ENCODE data around the gene CELF4. TPM values are rescaled to one million over a fixed set of nuclear protein-coding genes. Genes with fewer than 3 reads are reported as not detected.

CELF4 gene
- total RNA-seq, 2 donors from 2014 or later, result 3.3 to 4.7 TPM

DNA sequence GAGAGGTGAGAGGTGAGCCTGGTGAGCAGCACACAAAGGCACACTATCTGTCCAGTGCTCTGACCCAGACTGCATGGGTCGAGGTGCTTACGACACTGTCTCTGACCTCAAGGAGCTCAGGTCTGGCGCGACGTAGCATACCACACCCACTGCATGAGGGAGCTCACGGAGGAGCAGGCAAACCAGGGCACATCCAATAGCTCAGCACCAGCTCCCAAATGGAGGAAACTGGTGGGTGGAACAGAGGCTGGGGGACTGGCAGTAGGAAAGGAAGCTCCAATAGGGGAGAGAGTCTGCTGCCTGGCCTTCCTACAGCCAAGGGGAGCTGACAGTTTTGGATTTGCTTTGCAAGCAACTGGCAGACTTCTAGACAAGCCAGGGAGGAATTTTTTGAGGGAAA is 36.3 kb downstream of the CELF4 start:
- Histone ChIP-seq H3K27me3 (peaks cover 0 to 3% of the 10 kb centered on the region in 2 donors), H3K9me3 (no peaks in the 10 kb centered on the region), H3K4me1 (peaks cover 5% of the 10 kb centered on the region), H3K27ac (no peak overlapping the region), H3K36me3 (replicated peaks in 1 of 2; ENCODE audit: insufficient read depth in 1 of 2, low read depth in 2 of 2) (no peaks in the 10 kb centered on the region), H3K4me3 (no peak overlapping the region)
- no peak for ATAC-seq
- TF ChIP-seq, protein P1, sequence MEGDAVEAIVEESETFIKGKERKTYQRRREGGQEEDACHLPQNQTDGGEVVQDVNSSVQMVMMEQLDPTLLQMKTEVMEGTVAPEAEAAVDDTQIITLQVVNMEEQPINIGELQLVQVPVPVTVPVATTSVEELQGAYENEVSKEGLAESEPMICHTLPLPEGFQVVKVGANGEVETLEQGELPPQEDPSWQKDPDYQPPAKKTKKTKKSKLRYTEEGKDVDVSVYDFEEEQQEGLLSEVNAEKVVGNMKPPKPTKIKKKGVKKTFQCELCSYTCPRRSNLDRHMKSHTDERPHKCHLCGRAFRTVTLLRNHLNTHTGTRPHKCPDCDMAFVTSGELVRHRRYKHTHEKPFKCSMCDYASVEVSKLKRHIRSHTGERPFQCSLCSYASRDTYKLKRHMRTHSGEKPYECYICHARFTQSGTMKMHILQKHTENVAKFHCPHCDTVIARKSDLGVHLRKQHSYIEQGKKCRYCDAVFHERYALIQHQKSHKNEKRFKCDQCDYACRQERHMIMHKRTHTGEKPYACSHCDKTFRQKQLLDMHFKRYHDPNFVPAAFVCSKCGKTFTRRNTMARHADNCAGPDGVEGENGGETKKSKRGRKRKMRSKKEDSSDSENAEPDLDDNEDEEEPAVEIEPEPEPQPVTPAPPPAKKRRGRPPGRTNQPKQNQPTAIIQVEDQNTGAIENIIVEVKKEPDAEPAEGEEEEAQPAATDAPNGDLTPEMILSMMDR (IDR thresholded peaks at IDR 0.05), result no peak
- TF ChIP-seq POLR2A (IDR thresholded peaks at IDR 0.05), result no peak
- DNase-seq, result no peak
- intact Hi-C loops (cut with DNase I), result no loop called here
- WGBS, 2 donors, result 60 to 80% methylated on average over 6 of the region's 6 CpGs

DNA sequence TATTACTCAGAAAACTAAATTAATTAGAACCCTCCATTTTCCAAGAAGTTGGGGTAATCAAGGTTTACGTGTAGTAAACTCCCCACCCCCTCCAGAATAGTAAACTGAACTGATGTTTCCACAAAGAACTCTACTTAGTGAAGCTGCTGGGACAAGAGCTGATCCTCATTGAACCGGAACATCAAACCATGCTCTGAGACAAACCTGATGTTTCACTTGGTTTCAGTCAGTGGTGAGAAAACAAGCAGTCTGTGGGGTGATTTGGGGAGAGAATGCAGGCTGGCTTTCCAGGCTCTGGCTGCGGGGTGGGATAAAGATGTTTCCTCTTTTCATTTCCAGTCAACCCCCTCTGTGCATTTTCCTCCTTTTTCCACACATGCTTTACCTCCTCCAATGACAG is 38.2 kb downstream of the CELF4 start:
- intact Hi-C loops (cut with DNase I), result no loop called here
- Histone ChIP-seq H3K36me3 (replicated peaks in 1 of 2; ENCODE audit: insufficient read depth in 1 of 2, low read depth in 2 of 2) (no peaks in the 10 kb centered on the region), H3K9me3 (no peaks in the 10 kb centered on the region), H3K27me3 (peaks cover 0 to 3% of the 10 kb centered on the region in 2 donors), H3K27ac (no peak overlapping the region), H3K4me3 (no peak overlapping the region), H3K4me1 (peaks cover 5% of the 10 kb centered on the region)
- no peak for DNase-seq
- no peak for ATAC-seq
- WGBS, 2 donors, result 67 to 76% methylated on average over 3 of the region's 3 CpGs
- TF ChIP-seq, protein P1 (IDR thresholded peaks at IDR 0.05), result no peak
- TF ChIP-seq POLR2A (IDR thresholded peaks at IDR 0.05), result no peak

DNA sequence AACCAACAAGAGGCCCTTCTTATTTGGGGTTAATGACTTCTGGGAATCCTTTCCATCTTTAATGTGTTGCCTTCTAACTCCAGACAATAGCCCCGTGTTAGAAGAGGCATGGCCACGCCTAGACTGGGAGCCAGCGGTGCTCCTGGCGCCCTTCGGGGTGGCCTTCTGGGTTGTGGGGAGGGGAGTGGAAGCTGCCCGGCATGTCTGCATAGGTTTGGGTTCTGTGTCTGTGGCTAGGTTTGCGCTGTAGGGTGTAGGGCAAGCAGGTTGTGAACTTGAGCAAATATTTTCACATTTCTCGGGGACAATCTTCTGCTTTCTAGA is 40.4 kb downstream of the CELF4 start:
- intact Hi-C loops (cut with DNase I), result no loop called here
- Histone ChIP-seq H3K4me1 (peaks cover 5% of the 10 kb centered on the region), H3K27ac (no peak overlapping the region), H3K36me3 (replicated peaks in 1 of 2; ENCODE audit: insufficient read depth in 1 of 2, low read depth in 2 of 2) (no peaks in the 10 kb centered on the region), H3K27me3 (peaks cover 0 to 3% of the 10 kb centered on the region in 2 donors), H3K4me3 (no peak overlapping the region), H3K9me3 (no peaks in the 10 kb centered on the region)
- no peak for TF ChIP-seq POLR2A (IDR thresholded peaks at IDR 0.05)
- ATAC-seq (no peak), DNase-seq (no peak)
- 23 to 33% methylated on average over 8 of the region's 8 CpGs for WGBS, 2 donors

DNA sequence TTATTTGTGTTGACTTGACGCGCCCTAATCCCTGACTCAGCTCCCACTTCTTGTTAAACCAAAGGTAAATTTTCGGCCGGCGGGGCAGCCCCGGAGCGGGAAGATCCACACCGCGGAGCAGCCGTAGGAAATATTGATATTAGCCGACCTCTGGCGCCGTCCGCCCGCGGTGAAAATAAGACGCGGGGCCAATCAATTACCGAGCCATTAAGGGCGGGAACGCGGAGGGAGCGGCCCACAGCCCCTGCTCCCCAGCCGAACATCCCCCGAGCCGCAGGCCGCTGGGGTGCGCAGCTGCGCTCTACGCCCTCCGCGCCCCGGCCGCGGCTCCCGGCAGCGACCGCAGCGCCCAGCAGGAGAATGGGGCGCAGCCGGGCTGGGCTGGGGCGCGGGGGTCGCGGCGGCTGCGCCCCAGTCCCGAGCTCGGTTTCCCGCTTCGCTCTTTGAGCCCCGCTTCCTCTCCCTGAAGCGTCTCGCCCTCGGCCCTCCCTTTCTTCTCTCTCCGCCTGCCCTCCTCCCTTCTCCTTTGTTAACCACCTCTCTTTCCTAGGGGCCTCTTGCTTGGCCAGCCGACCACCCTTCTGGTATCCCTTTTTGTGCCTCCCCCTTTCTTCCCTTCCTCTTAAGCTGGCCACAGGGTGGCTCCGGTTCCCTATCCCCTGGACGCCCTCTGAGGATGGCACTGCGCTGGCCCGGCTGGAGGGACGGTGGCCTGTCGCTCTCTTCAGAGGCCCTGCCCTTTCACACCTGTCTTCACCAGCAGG is 40.9 kb downstream of the CELF4 start:
- TF ChIP-seq POLR2A (IDR thresholded peaks at IDR 0.05), result no peak
- Histone ChIP-seq H3K4me3 (no peak overlapping the region), H3K36me3 (replicated peaks in 1 of 2; ENCODE audit: insufficient read depth in 1 of 2, low read depth in 2 of 2) (no peaks in the 10 kb centered on the region), H3K9me3 (no peaks in the 10 kb centered on the region), H3K27me3 (peaks cover 0 to 3% of the 10 kb centered on the region in 2 donors), H3K4me1 (peaks cover 5% of the 10 kb centered on the region), H3K27ac (no peak overlapping the region)
- WGBS, 2 donors, result 4 to 9% methylated on average over 43 to 52 of the region's 63 CpGs
- DNase-seq (no peak), ATAC-seq (no peak)
- intact Hi-C loops (cut with DNase I), result no loop called here

DNA sequence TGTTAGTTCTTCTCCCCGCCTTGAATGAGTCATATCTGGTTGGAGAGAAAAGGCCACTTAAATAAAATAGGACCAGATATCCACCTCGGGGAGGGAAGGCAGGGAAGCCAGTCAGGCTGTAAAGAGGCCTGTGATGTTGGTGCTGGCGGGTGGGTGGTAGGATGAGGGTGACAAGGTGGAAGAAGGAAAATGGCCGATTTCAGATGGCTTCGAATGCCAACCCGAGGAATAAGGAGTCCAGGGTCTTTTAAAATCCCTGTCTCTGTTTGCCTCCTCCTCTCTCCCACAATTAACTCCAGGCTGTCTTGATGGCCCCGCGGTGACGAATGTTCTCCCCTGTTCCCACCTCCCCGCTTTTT is 41.5 kb downstream of the CELF4 start:
- no peaks in the 10 kb centered on the region for H3K36me3 ChIP-seq (replicated peaks in 1 of 2; ENCODE audit: insufficient read depth in 1 of 2, low read depth in 2 of 2)
- ATAC-seq (no peak), DNase-seq (no peak)
- H3K27ac ChIP-seq, result no peak overlapping the region
- no peaks in the 10 kb centered on the region for H3K9me3 ChIP-seq
- WGBS, 2 donors, result 35 to 42% methylated on average over 10 of the region's 10 CpGs
- H3K27me3 ChIP-seq, result peaks cover 0 to 3% of the 10 kb centered on the region in 2 donors
- H3K4me1 ChIP-seq, result peaks cover 5% of the 10 kb centered on the region
- intact Hi-C loops (cut with DNase I), result no loop called here
- TF ChIP-seq, protein P1 (IDR thresholded peaks at IDR 0.05), result no peak
- no peak for TF ChIP-seq POLR2A (IDR thresholded peaks at IDR 0.05)
- H3K4me3 ChIP-seq, result no peak overlapping the region

All from body of pancreas (tissue), 4 donors.